Upper lobe of left lung (tissue), 6 donors: ENCODE measurements around the gene ZNF440. TPM values are rescaled to one million over a fixed set of nuclear protein-coding genes. Genes with fewer than 3 reads are reported as not detected.
A peak's percentile ranks its signal among the peaks of the same experiment; 100 is the strongest.
"Not testable (repeated sequence)": the region's sequence is repeated elsewhere in the genome, so short reads cannot be mapped to it uniquely, and the experiment has no call there.

Experiments
- ATAC-seq, 2 donors: fragments of 200-7000 bp; cut with Tn5 transposase; one replicate each; pipeline ENCODE4 v1.9.1; 2022; ENCODE audit warnings: mild to moderate bottlenecking in 2 of 2, moderate library complexity in 2 of 2; ENCODE audit not compliant: low FRiP score in 2 of 2
- DNase-seq, 2 donors: peaks; one replicate each; pipeline ENCODE4 v3.0.0-alpha.2; 2019 to 2020
- H3K27ac ChIP-seq, 4 donors: fragments of 200-600 bp; sonication (generic); one replicate each; pipeline ENCODE4 v1.5.1; 2016 to 2019
- H3K27me3 ChIP-seq, 4 donors: fragments of 200-600 bp; sonication (generic); one replicate each; pipeline ENCODE4 v1.5.1; 2017 to 2019
- H3K36me3 ChIP-seq, 4 donors: fragments of 200-600 bp; sonication (generic); one replicate each; pipeline ENCODE4 v1.5.1; 2016 to 2019
- H3K4me1 ChIP-seq, 4 donors: fragments of 200-600 bp; sonication (generic); one replicate each; pipeline ENCODE4 v1.5.1; 2018 to 2019
- H3K4me3 ChIP-seq, 4 donors: fragments of 200-600 bp; sonication (generic); one replicate each; pipeline ENCODE4 v1.5.1; 2017 to 2019; ENCODE audit warnings: mild to moderate bottlenecking in 2 of 4, moderate library complexity in 1 of 4
- H3K9me3 ChIP-seq, 4 donors: fragments of 200-600 bp; sonication (generic); one replicate each; pipeline ENCODE4 v1.5.1; 2018 to 2019
- CTCF ChIP-seq, 6 experiments: fragments of 450-650 bp in 4 of 6; fragments of 200-600 bp in 2 of 6; sonication (generic) in 2 of 6; IDR thresholded peaks; one replicate each; pipeline ENCODE4 v1.5.1; 2016 to 2019; ENCODE audit warnings: antibody characterized with exemption in 6 of 6
- EP300 ChIP-seq, 4 donors: sonication (generic); formaldehyde crosslinking; IDR thresholded peaks; one replicate each; pipeline ENCODE4 v1.5.1; 2017; ENCODE audit warnings: antibody characterized with exemption in 4 of 4, control low read depth in 2 of 4
- POLR2A ChIP-seq, 4 donors: fragments of 450-650 bp; IDR thresholded peaks; one replicate each; pipeline ENCODE4 v1.5.1; 2016 to 2017; ENCODE audit warnings: antibody characterized with exemption in 4 of 4, mild to moderate bottlenecking in 2 of 4
- POLR2AphosphoS5 ChIP-seq, 2 donors: sonication (generic); formaldehyde crosslinking; IDR thresholded peaks; one replicate each; pipeline ENCODE4 v1.5.1; 2017; ENCODE audit warnings: antibody characterized with exemption in 2 of 2
- WGBS, 2 donors: methylation state at CpG; one replicate each; pipeline ENCODE4 v1.1.5; 2017 to 2018; 5-methylcytosine and 5-hydroxymethylcytosine counted together
- total RNA-seq, 6 donors: library from RNA; depleted of rRNA in 4 of 6; stranded (reverse); fragments of >200 nt in 4 of 6; gene quantifications; one replicate each; pipeline versions ENCODE4 v1.1.0 to v1.2.1, GENCODE V29; 2016 to 2021
- donor health status: DM: no; HTN: no; CAD: no; lungs with moderate emphysema.
- donor health status: DM: no; HTN: yes; CAD: no; lungs with severe emphysema.

The ZNF440 gene
- total RNA-seq, 6 donors from 2014 or later: 12.4 to 49.2 (median 17.0) TPM

GRCh38 chr19:11879687-11880266, 65.7 kb downstream of the ZNF440 start:
- not testable (repeated sequence) for H3K4me1 ChIP-seq, H3K27me3 ChIP-seq, H3K36me3 ChIP-seq, H3K27ac ChIP-seq, H3K4me3 ChIP-seq, H3K9me3 ChIP-seq
- WGBS, 2 donors: 70 to 84% methylated on average over 12 to 14 of the region's 16 CpGs
- ATAC-seq (peak; percentile 47 to 59), DNase-seq (peak in 1 of 2 donors; percentile 60)
- TF ChIP-seq CTCF (IDR thresholded peaks at IDR 0.05): peak in 4 of 6 experiments; percentile 10 to 36 (median 22)

GRCh38 chr19:11880598-11880997, 66.5 kb downstream of the ZNF440 start:
- H3K4me3 ChIP-seq: no peak overlapping the region
- no peak for TF ChIP-seq POLR2AphosphoS5 (IDR thresholded peaks at IDR 0.05)
- TF ChIP-seq CTCF (IDR thresholded peaks at IDR 0.05): no peak
- TF ChIP-seq EP300 (IDR thresholded peaks at IDR 0.05): no peak
- TF ChIP-seq POLR2A (IDR thresholded peaks at IDR 0.05): no peak
- H3K27ac ChIP-seq: no peak overlapping the region
- DNase-seq: no peak
- peaks cover 0 to 4% (median 0%) of the 10 kb centered on the region in 4 donors for H3K4me1 ChIP-seq
- no peaks in the 10 kb centered on the region for H3K36me3 ChIP-seq
- H3K9me3 ChIP-seq: no peaks in the 10 kb centered on the region
- H3K27me3 ChIP-seq: no peaks in the 10 kb centered on the region
- 87 to 88% methylated on average over 12 of the region's 12 CpGs for WGBS, 2 donors
- no peak for ATAC-seq

GRCh38 chr19:11881151-11881800, 67.2 kb downstream of the ZNF440 start:
- 13 to 24% methylated on average over 10 of the region's 10 CpGs for WGBS, 2 donors
- no peak overlapping the region for H3K27ac ChIP-seq
- H3K4me3 ChIP-seq: no peak overlapping the region
- H3K4me1 ChIP-seq: peaks cover 0 to 4% (median 0%) of the 10 kb centered on the region in 4 donors
- no peaks in the 10 kb centered on the region for H3K36me3 ChIP-seq
- no peak for TF ChIP-seq POLR2AphosphoS5 (IDR thresholded peaks at IDR 0.05)
- TF ChIP-seq EP300 (IDR thresholded peaks at IDR 0.05): no peak
- peak; percentile 54 to 79 (median 74) for TF ChIP-seq CTCF (IDR thresholded peaks at IDR 0.05)
- no peak for TF ChIP-seq POLR2A (IDR thresholded peaks at IDR 0.05)
- no peaks in the 10 kb centered on the region for H3K27me3 ChIP-seq
- peak; percentile 78 to 80 for ATAC-seq
- peak in 1 of 2 donors; percentile 54 for DNase-seq
- no peaks in the 10 kb centered on the region for H3K9me3 ChIP-seq

- no peak overlapping the region for H3K27ac ChIP-seq
- H3K4me3 ChIP-seq: no peak overlapping the region
- 45 to 48% methylated on average over 2 of the region's 2 CpGs for WGBS, 2 donors
- H3K9me3 ChIP-seq: no peaks in the 10 kb centered on the region
- DNase-seq (no peak), ATAC-seq (no peak)
- no peaks in the 10 kb centered on the region for H3K27me3 ChIP-seq
- H3K4me1 ChIP-seq: peaks cover 4 to 12% (median 7%) of the 10 kb centered on the region in 4 donors
- H3K36me3 ChIP-seq: no peaks in the 10 kb centered on the region
- no peak for TF ChIP-seq POLR2AphosphoS5 (IDR thresholded peaks at IDR 0.05)
- no peak for TF ChIP-seq CTCF (IDR thresholded peaks at IDR 0.05)
- TF ChIP-seq POLR2A (IDR thresholded peaks at IDR 0.05): no peak
- no peak for TF ChIP-seq EP300 (IDR thresholded peaks at IDR 0.05)
These were observed 68.5 kb downstream of the ZNF440 start for GRCh38 chr19:11882606-11883005.

Other genes with a start within 250 kb of the ZNF440 start
- gene ACP5, start 236.6 kb upstream of the ZNF440 start, total RNA-seq: 100 to 1,000 TPM; 169 to 650 (median 349) TPM
- 10 to 100 TPM in 3 of 6 donors, 1 to 10 TPM in 3; 3.9 to 14.8 (median 10.2) TPM for gene ZNF627, start 216.8 kb upstream of the ZNF440 start, total RNA-seq
- 10 to 100 TPM in 2 of 6 donors, 1 to 10 TPM in 4; 6.1 to 22.0 (median 7.7) TPM for gene ZNF823, start 75.3 kb upstream of the ZNF440 start, total RNA-seq
- gene ZNF441, start 47.3 kb upstream of the ZNF440 start, total RNA-seq: 10 to 100 TPM in 1 of 6 donors, 1 to 10 TPM in 5; 2.7 to 12.3 (median 6.9) TPM
- gene ZNF491, start 15.8 kb upstream of the ZNF440 start, total RNA-seq: 1 to 10 TPM in 4 of 6 donors, under 1 TPM in 1, not detected in 1; 0.55 to 3.4 (median 2.0) TPM
- gene ZNF439, start 34.5 kb downstream of the ZNF440 start, total RNA-seq: 10 to 100 TPM in 4 of 6 donors, 1 to 10 TPM in 2; 6.8 to 27.2 (median 11.9) TPM
- 10 to 100 TPM; 10.1 to 29.3 (median 16.4) TPM for gene ZNF69, start 73.5 kb downstream of the ZNF440 start, total RNA-seq
- gene ZNF700, start 110.8 kb downstream of the ZNF440 start, total RNA-seq: 10 to 100 TPM; 10.5 to 47.1 (median 14.9) TPM
- gene ZNF763, start 150.8 kb downstream of the ZNF440 start, total RNA-seq: 1 to 10 TPM; 2.4 to 9.4 (median 5.9) TPM
- gene ZNF433, start 221.4 kb downstream of the ZNF440 start, total RNA-seq: 10 to 100 TPM in 1 of 6 donors, 1 to 10 TPM in 5; 3.7 to 12.5 (median 6.3) TPM
- gene ZNF878, start 238.7 kb downstream of the ZNF440 start, total RNA-seq: under 1 TPM in 3 of 6 donors, not detected in 3; 0.14 to 0.30 (median 0.17) TPM